Panc1 (cell line): Measurements from ENCODE around the gene CCDC174.

ENCODE experiments used
- POLR2AphosphoS5 ChIP-seq: IDR thresholded peaks from 2 replicates; pipeline ENCODE4 v1.6.1; 2012; ENCODE audit warnings: mild to moderate bottlenecking, low read depth, low read length, moderate library complexity
- TCF7L2 ChIP-seq: IDR thresholded peaks from 2 replicates; pipeline ENCODE4 v1.6.1; 2011; ENCODE audit warnings: mild to moderate bottlenecking, low read depth, low read length, inconsistent platforms
- TF ChIP-seq, protein P1 (sequence below): fragments of 450-650 bp; IDR thresholded peaks from 2 replicates; pipeline ENCODE4 v1.5.1; 2017; ENCODE audit warnings: mild to moderate bottlenecking

DNA sequence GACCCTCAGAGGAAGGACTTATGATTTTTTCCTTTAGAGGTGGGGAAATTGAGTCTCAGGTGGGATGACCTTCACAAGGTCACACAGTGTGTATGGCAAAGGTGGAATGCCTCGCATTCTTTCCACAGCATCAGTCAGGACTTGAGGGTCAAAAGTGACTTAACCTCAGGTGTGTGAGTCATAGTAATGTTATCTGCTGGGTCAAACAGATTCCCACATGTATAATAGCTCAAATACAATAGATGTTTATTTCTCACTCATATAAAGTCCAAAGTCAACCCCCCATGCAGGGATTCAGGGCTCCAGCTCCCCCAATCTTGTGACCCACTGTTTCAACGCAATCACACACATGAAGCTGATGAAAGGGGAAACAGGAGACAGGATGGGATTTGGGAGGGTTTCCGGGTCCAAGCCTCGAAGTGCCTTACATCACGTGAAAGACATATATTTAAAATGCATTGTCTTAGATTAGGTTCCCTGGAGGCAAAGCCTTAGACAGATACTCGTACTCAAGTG is 34.0 kb upstream of the CCDC174 start:
- TF ChIP-seq TCF7L2, result no peak
- TF ChIP-seq, protein P1, sequence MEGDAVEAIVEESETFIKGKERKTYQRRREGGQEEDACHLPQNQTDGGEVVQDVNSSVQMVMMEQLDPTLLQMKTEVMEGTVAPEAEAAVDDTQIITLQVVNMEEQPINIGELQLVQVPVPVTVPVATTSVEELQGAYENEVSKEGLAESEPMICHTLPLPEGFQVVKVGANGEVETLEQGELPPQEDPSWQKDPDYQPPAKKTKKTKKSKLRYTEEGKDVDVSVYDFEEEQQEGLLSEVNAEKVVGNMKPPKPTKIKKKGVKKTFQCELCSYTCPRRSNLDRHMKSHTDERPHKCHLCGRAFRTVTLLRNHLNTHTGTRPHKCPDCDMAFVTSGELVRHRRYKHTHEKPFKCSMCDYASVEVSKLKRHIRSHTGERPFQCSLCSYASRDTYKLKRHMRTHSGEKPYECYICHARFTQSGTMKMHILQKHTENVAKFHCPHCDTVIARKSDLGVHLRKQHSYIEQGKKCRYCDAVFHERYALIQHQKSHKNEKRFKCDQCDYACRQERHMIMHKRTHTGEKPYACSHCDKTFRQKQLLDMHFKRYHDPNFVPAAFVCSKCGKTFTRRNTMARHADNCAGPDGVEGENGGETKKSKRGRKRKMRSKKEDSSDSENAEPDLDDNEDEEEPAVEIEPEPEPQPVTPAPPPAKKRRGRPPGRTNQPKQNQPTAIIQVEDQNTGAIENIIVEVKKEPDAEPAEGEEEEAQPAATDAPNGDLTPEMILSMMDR, result no peak
- TF ChIP-seq POLR2AphosphoS5, result no peak
